D721Med (cell line): Measurements from ENCODE around the gene WDR44.

Source experiments
- DNase-seq: peaks from one replicate; pipeline ENCODE4 v3.0.0; 2011; ENCODE audit warnings: low spot score; ENCODE audit not compliant: insufficient read length
- FAIRE-seq: peaks from 2 replicates; lab custom pipeline; 2011; peaks lifted over from hg19 to GRCh38; lab: Jason Lieb, UNC
- CTCF ChIP-seq: IDR thresholded peaks from 2 replicates; pipeline ENCODE4 v1.5.1; 2012; ENCODE audit warnings: mild to moderate bottlenecking, control low read depth; ENCODE audit not compliant: insufficient read depth; ENCODE audit errors: missing control alignments

Gene WDR44

DNA sequence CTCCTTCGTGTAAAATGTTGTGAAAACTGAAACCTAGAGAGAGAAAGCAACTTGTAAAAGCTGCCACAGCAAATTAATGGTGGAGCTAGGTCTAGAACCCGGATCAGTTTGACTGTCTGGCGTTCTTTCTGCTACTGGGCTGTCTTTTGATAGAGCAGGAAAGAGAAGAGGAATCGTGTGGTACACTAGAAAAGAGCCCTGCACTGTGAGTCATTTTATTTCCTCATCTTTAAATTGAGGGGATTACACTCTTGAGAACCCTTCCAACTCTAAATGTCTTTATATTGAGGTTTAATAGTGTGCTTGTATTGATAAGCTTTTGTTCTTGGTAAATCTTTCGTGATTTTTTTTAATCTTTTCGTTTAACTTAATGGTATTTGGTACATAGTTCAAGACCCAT is 4.3 kb downstream of the WDR44 start:
- DNase-seq (no peak), FAIRE-seq (no peak)
- TF ChIP-seq CTCF: no peak

- TF ChIP-seq CTCF: no peak
- FAIRE-seq: no peak
- no peak for DNase-seq
Measured at GRCh38 chrX:118350706-118351105, 4.8 kb downstream of the WDR44 start.

- DNase-seq (no peak), FAIRE-seq (no peak)
- no peak for TF ChIP-seq CTCF
Measured at GRCh38 chrX:118352566-118352965, 6.7 kb downstream of the WDR44 start.

- no peak for TF ChIP-seq CTCF
- DNase-seq (no peak), FAIRE-seq (no peak)
Measured at GRCh38 chrX:118353081-118353850, 7.4 kb downstream of the WDR44 start.

GRCh38 chrX:118355225-118355920 is 9.5 kb downstream of the WDR44 start:
- FAIRE-seq (no peak), DNase-seq (no peak)
- no peak for TF ChIP-seq CTCF

GRCh38 chrX:118356154-118356701 is 10.3 kb downstream of the WDR44 start:
- FAIRE-seq: no peak
- no peak for DNase-seq
- no peak for TF ChIP-seq CTCF
